Kidney (tissue), 14 donors: ENCODE results near the gene PHAF1. TPM values are rescaled to one million over a fixed set of nuclear protein-coding genes. Genes with fewer than 3 reads are reported as not detected.

Experiments used
- DNase-seq, 5 donors: peaks; one replicate each; pipeline ENCODE4 v3.0.0-alpha.2; 2013 to 2020
- FAIRE-seq: peaks from 2 replicates; lab custom pipeline; 2012; peaks lifted over from hg19 to GRCh38; lab: Jason Lieb, UNC
- H3K27ac ChIP-seq, 2 donors: one replicate each; pipeline ENCODE4 v1.7.0; 2013; ENCODE audit warnings: low read depth in 2 of 2, low read length in 2 of 2, inconsistent platforms in 1 of 2
- H3K27me3 ChIP-seq: one replicate; pipeline ENCODE4 v1.7.1; 2013; ENCODE audit warnings: low read length, inconsistent platforms; ENCODE audit not compliant: control insufficient read depth, insufficient read depth
- H3K36me3 ChIP-seq, 3 donors: one replicate each; pipeline versions ENCODE4 v1.7.0 to v1.7.1; 2013; ENCODE audit warnings: low read length in 3 of 3, control low read depth in 1 of 3, inconsistent platforms in 1 of 3; ENCODE audit not compliant: insufficient read depth in 3 of 3, control insufficient read depth in 2 of 3
- H3K4me1 ChIP-seq, 3 donors: one replicate each; pipeline versions ENCODE4 v1.7.0 to v1.7.1; 2013; ENCODE audit warnings: low read length in 3 of 3, inconsistent platforms in 1 of 3, low read depth in 1 of 3; ENCODE audit not compliant: control insufficient read depth in 2 of 3, insufficient read depth in 2 of 3
- H3K4me3 ChIP-seq, 3 donors: one replicate each; pipeline versions ENCODE4 v1.7.0 to v1.8.1; 2013; ENCODE audit warnings: low read length in 3 of 3, control low read depth in 1 of 3, inconsistent platforms in 1 of 3
- H3K9ac ChIP-seq, 3 donors: one replicate each; pipeline versions ENCODE4 v1.7.0 to v1.7.1; 2013; ENCODE audit warnings: low read length in 3 of 3, control low read depth in 1 of 3, inconsistent platforms in 1 of 3
- H3K9me3 ChIP-seq, 3 donors: one replicate each; pipeline versions ENCODE4 v1.7.0 to v1.7.1; 2013; ENCODE audit warnings: low read length in 3 of 3, control low read depth in 1 of 3, inconsistent platforms in 1 of 3; ENCODE audit not compliant: control insufficient read depth in 2 of 3, insufficient read depth in 1 of 3
- CTCF ChIP-seq: IDR thresholded peaks from 3 replicates; pipeline ENCODE4 v1.5.1; 2012; ENCODE audit warnings: mild to moderate bottlenecking, moderate library complexity, borderline replicate concordance; ENCODE audit not compliant: insufficient read depth; ENCODE audit errors: extremely low read depth
- intact Hi-C: fragments of 100-400 bp; cut with DNase I; formaldehyde crosslinking; loops from one replicate; pipeline ENCODE4 v1.11.1; 2022
- polyA plus RNA-seq: library from polyadenylated mRNA; stranded (reverse); fragments of 350-450 nt; fragmentation: Illumina TruSeq; extraction: RNeasy Lipid Tissue Mini Kit (QIAGEN cat#74804); gene quantifications from one replicate; pipeline ENCODE4 v1.2.3, GENCODE V29; 2014; ENCODE audit warnings: low read depth, low replicate concordance; ENCODE audit not compliant: insufficient read depth
- total RNA-seq: library from RNA; stranded (reverse); fragmentation: NEBNext Ultra II Directional; extraction: Animal tissue kit (Norgen Biotek cat#: 25700); gene quantifications from one replicate; pipeline ENCODE4 v1.2.1, GENCODE V29; 2021
- donor health status: control.
- donor health status: control.
- donor health status: control.
- donor health status: control.
- donor health status: control.
- donor health status: DM: yes; HTN: yes; CAD: no.
- donor health status: Normal renal cell carcinoma (clear cell type).

The PHAF1 gene
- total and polyA plus RNA-seq, 2 donors from 2014 or later, result 14.3 to 16.9 TPM

- Histone ChIP-seq H3K27me3 (no peaks in the 10 kb centered on the region), H3K27ac (peak overlapping the region in 1 of 2 donors; percentile 58), H3K36me3 (no peaks in the 10 kb centered on the region), H3K9ac (no peak overlapping the region), H3K4me3 (no peak overlapping the region), H3K4me1 (peaks cover 0 to 36% (median 9%) of the 10 kb centered on the region in 3 donors), H3K9me3 (no peaks in the 10 kb centered on the region)
- DNase-seq (peak in 1 of 5 donors; percentile 90), FAIRE-seq (no peak)
- no peak for TF ChIP-seq CTCF
- intact Hi-C loops, result no loop called here
These were observed 71.6 kb downstream of the PHAF1 start for GRCh38 chr16:67181346-67181745.

- H3K27me3 ChIP-seq, result no peaks in the 10 kb centered on the region
- FAIRE-seq, result no peak
These were observed 72.5 kb downstream of the PHAF1 start for GRCh38 chr16:67182288-67182687.

GRCh38 chr16:67183284-67183626 lies 73.5 kb downstream of the PHAF1 start:
- no peak for TF ChIP-seq CTCF
- intact Hi-C loops, result no loop called here
- H3K9ac ChIP-seq, result peak overlapping the region; percentile 36 to 52 (median 46)
- H3K4me3 ChIP-seq, result peak overlapping the region; percentile 76 to 81 (median 79)
- FAIRE-seq (no peak), DNase-seq (no peak)
- peaks cover 0 to 30% (median 9%) of the 10 kb centered on the region in 3 donors for H3K4me1 ChIP-seq
- no peaks in the 10 kb centered on the region for H3K27me3 ChIP-seq
- H3K9me3 ChIP-seq, result no peaks in the 10 kb centered on the region
- H3K27ac ChIP-seq, result peak overlapping the region; percentile 95 to 96
- no peaks in the 10 kb centered on the region for H3K36me3 ChIP-seq

More at GRCh38 chr16:67182288-67182687, 72.5 kb downstream of the PHAF1 start:
- no peaks in the 10 kb centered on the region for H3K9me3 ChIP-seq
- no peak overlapping the region for H3K9ac ChIP-seq
- intact Hi-C loops, result no loop called here
- DNase-seq, result no peak
- no peaks in the 10 kb centered on the region for H3K36me3 ChIP-seq
- no peak for TF ChIP-seq CTCF
- H3K27ac ChIP-seq, result no peak overlapping the region
- H3K4me1 ChIP-seq, result peaks cover 0 to 36% (median 9%) of the 10 kb centered on the region in 3 donors
- H3K4me3 ChIP-seq, result no peak overlapping the region
